Stimulated activated CD4-positive, alpha-beta T cell treated with anti-CD3 and anti-CD28 coated beads, TNF-alpha, amount 100 ng/mL, for 48 hours (primary cell): ENCODE data around the gene RPL37.
"Not testable (repeated sequence)": the region's sequence is repeated elsewhere in the genome, so short reads cannot be mapped to it uniquely, and the experiment has no call there.

ENCODE experiments used
- DNase-seq, 3 donors: peaks; one replicate each; pipeline ENCODE4 v3.0.0-alpha.2; 2020; ENCODE audit warnings: low read depth in 3 of 3

The RPL37 gene

DNA sequence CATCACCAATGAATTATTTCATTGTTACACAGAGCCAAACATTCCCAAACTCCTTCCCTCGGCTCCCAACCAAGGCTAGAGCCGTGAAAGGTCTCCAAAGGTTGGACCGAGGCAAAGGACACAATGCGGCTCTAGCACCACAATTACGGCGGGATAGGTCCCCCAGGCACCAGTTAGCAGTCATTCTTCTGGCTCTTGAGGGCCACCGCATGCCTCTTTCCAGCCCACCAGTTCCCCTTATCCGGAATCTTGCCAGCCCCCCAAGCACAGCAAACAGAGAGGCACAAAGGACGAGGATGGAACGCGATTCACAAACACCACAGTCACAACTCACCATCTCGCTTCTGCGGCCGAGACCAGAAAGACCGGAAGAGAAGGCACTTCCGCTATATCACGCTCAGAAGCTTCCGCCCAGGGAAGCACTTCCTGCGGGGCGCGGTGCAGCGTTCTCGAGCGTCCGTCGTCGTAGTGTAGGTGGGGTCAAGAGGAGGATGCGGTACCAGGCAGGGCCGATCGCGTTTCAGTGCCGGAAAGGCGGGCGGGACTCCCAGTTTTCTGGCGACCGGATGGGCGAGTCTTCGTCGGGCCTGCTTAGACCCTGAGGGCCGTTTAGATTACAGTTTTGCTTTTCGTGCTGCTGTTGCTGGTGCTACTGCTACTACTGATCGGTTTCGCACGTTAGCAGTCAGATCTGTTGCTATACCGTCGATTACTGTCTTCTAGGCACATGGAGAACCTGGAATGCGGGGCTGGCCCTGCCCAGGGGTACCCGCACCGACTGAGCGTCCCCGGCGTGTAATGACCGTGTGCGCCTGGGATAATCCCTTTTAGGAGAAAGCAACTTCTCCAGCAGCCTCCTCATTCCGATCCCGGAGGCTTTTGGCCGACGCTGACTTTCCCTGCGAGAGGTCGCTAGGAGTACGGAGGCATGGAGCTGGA lies at the start of gene RPL37:
Gene RPL37 (minus strand): TSS at position 374 of the 939 bp plus-strand sequence. CDS start 37 bp downstream, at position 337.
- DNase-seq: peak; percentile 85 to 92 (median 87)

DNA sequence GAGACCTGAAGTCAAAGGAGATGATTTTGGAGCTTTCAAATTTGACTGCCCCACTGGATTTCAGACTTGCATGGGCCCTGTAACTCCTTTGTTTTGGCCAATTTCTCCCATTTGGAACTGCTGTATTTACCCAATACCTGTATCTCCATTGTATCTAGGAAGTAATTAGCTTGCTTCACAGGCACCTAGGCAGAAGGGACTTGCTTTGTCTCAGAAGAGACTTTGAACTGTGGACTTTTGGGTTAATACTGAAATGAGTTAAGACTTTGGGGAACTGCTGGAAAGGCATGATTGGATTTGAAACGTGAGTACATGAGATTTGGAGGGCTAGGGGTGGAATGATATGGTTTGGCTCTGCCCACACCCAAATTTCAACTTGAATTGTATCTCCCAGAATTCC lies 48.0 kb upstream of the RPL37 start:
- not testable (repeated sequence) for DNase-seq

DNA sequence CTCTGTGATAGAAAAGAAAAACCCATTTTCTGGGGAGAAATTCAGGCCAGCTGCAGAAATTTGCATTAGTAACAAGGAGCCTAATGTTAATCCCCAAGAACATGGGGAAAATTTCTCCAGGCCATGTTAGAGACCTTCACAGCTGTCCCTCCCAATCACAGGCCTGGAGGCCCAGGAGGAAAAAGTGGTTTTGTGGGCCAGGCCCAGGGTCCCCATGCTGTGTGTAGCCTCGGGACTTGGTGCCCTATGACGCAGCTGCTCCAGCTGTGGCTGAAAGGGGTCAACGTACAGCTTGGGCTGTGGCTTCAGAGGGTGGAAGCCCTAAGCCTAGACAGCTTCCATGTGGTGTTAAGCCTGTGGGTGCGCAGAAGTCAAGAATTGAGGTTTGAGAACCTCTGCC lies 47.3 kb upstream of the RPL37 start:
- no peak for DNase-seq

DNA sequence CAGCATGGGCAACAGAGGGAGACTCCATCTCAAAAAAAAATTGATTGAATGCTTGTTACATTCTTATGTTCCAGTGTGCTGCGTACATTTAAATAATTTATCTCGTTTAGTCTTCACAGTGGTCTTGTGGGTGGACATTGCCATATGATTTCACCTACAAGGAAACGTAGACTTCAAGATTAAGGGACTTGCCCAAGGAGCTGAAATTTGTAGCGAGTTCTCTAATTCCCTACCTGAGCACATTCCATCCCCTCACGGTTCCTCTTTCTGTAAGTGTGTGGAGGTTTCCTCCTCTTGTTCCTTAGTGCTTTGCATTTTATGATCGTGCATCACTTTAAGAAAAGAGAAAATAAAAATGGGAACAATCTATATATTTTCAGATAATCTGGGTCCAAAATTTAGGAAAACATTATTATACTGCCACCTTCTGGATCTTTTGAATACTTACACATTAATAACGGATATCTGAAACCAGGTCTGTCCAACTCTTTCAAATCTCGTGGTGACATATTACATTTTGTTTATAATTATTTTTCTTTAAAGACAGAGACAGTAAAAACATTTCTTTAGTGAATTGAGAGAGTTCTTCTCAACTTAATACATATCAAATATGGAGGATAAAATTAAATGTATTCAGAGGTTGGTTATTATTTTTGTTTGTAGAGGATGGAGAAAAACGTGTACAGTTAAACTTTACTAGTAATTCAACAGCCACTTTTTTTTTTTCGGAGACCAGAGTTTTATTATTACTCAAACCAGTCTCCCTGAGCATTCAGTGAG lies 44.3 kb upstream of the RPL37 start:
- no peak for DNase-seq

DNA sequence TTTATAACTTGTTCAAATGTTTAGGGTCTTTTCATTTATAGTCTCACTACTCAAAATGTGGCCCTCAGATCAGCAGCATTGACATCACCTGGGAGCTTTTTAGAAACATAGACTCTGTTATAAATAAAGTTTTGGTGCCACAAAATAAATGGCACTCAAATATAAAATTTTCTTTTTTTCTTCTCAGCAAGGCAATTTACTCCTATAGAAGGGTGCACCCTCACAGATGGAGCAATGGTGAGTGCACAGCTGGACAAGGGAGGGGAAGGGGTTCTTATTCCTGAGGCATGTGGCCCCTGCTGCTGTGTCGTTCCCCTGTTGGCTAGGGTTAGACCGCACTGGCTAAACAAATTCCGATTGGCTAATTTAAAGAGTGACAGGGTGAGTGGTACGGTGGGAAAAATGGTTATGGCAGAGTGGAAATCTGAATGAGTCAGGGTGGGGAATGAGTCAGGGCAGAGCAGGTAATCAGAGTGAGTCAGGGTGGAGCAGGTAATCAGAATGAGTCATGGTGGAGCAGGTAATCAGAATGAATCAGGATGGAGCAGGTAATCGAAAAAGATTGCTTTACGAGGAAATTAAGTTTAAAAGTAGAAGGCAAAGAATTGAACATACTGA lies 42.5 kb upstream of the RPL37 start:
- peak in 2 of 3 donors; percentile 1 to 4 for DNase-seq

DNA sequence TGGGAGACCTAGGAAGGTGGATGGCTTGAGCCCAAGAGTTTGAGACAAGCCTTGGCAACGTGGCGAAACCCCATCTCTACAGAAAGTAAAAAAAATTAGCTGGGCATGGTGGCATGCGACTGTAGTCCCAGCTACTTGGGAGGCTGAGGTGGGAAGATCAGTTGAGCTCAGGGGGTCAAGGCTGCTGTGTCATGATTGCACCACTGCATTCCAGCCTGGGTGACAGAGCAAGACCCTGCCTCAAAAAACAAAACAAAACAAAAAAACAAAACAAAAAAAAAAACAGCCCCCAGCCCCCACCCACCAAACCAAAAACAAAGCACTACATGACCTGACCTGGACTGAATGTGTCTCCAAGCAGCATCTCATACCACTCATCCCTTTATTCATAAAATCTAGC lies 40.9 kb upstream of the RPL37 start:
- DNase-seq: no peak

DNA sequence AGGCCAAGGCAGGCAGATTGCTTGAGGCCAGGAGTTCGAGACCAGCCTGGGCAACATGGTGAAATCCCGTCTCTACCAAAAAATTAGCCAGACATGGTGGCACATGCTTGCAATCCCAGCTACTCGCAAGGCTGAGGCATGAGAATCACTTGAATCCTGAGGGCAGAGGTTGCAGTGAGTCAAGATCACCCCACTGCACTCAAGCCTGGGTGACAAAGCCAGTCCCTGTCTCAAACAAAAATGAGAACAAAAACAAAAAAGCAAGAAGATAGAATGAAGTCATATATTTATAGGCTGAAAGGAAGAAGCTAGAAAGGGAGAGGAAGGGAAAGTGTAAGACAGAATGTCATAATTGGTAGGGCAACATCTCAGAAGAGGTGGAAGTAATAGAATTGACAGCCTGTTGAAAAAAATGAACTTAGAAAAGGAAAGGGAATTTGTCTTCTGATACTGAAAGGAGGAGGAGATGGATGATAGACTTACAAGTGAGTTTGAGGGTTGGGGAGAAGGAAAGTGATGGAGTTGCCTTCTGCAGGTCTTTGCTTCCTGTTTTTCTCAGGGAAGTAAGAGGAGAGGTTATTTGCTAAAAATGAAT lies 38.4 kb upstream of the RPL37 start:
- DNase-seq: no peak

DNA sequence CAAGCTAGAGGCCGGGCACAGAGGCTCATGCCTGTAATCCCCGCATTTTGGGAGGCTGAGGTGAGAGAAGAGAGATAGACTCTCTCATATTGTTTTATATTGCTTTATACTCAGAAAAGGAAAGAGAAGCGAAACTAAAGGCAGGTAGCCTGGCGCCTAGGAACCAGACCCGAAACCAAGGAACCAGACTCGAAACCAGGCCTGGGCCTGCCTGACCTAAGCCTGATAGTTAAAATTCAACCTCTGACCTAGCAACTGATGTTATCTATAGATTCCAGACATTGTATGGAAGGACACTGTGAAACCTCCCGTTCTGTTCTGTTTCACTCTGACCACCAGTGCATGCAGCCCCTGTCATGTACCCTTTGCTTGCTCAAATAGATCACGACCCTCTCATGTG lies 37.2 kb upstream of the RPL37 start:
- not testable (repeated sequence) for DNase-seq

DNA sequence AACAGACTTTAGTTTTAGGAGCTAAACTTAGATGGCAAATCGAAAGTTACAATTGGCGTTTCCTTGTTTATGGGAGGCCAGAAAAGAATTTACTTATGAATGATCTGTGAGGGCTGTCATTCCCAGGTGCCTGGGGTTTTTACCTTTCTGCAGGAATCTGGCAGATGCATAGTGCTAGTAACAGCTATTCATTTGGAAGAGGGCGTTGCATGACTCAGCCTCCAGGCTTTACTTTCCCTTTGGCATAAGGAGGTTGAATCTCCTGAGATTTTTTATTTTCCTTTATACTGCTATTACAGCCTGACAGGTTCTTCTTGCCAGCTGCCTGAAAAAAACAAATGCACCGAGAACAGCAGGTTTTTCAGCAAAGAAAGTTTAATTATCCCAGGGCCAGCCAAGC lies 36.2 kb upstream of the RPL37 start:
- no peak for DNase-seq

DNA sequence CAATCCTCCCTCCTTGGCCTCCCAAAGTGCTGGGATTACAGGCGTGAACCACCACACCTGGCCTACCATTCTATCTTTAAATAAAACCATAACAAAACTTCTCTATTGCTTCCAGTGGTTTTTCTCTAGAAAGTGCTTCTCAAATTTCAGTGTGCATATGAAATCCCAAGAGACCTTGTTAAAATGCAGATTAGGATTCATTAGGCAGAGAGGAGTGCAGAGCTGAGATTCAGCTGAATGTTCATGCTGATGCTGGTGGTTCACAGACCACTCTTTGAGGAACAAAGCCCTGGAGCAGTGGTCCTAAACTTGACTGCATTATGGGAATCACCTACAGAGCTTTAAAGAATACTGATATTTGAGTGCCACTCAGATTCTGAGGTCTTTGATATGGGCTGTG lies 34.4 kb upstream of the RPL37 start:
- no peak for DNase-seq

DNA sequence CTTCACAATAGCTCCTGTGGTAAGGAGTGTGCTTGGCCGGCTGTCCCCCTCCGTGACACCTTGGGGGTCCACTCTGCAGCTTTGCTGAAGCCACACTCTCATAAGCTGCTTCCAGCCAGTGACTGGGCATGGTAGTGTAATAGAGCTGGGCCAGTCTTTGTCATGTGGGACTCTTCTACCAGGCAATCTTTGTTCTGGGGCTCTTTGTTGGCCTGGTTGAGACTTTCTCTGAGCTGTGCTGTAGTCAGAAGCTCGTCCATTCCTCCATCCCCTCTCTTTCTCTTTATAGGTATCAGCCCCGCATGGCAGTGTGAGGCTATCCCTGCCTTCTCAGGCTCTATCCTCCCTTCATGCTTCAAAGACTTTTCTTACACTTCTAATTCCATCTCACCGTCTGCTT lies 31.8 kb upstream of the RPL37 start:
- DNase-seq: no peak

DNA sequence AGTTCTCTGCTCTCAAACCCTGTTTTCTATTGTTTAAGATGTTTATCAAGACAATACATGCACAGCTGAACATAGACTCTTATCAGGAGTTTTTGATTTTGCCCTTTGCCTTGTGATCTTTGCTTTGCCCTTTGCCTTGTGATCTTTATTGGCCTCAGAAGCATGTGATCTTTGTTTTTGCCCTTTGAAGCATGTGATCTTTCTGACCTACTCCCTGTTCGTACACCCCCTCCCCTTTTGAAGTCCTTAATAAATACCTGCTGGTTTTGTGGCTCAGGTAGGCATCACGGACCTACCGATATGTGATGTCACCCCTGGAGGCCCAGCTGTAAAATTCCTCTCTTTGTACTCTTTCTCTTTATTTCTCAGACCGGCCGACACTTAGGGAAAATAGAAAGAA lies 30.0 kb upstream of the RPL37 start:
- not testable (repeated sequence) for DNase-seq

DNA sequence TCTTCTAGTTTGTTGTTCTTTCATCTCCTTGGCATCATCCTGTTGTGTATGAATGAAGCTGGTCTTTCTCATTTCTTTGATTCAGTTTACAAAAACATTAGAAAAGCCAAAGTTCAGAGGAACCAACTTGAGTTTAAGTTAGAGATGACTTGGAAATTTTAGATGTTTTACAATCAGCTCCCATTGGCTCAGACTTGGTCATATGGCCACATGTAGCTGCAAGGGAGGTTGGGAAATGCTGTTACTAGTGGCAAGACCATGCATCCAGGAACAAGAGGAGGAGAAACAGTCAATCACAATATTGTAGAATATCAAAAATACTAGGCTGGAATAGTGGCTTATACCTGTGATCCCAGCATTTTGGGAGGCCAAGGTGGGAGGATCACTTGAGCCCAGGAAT lies 25.7 kb upstream of the RPL37 start:
- no peak for DNase-seq

DNA sequence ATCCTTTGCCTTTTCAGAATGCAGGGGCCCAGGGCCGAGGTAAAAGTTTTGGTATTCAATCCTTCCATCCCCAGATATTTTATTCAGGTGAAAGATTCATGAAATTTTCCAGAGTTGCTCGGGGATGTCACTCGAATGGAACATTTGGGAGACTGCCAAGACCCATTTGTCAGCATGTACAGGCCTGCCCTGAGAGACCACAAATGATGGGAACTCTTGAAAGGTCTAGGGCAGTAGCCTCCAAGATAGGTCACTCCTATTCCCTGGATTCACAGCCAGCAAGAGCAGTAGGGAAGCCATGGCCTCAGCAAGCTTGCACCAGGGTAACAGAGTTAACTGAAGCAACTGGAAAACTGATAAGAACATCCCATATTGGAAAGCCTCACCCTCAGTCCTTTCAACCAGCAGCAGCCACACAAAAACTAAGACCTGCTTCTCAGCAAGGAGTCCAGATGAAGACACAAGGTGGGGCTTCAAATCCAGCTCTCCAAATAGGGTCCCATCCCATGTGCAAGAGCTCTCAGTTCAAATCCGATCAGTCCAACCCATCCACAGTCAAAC lies 18.7 kb upstream of the RPL37 start:
- DNase-seq: no peak

DNA sequence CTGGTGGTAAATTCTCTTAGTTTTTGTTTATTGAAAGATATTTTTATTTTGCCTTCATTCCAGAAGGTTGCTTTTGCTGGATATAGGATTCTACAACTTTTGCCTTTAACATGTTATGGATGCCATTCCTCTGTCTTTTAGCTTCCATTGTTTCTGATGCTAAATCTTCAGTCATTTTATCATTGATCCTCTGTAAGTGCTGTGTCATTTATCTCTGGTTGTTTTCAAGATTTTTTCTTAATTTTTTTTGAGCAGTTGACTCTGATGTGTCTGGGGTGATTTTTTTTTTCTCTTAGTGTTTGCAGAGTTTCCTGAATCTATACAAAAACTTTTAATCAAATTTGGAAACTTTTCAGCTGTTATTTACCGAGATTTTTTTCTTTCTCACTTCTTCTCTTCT lies 12.5 kb upstream of the RPL37 start:
- DNase-seq: no peak

DNA sequence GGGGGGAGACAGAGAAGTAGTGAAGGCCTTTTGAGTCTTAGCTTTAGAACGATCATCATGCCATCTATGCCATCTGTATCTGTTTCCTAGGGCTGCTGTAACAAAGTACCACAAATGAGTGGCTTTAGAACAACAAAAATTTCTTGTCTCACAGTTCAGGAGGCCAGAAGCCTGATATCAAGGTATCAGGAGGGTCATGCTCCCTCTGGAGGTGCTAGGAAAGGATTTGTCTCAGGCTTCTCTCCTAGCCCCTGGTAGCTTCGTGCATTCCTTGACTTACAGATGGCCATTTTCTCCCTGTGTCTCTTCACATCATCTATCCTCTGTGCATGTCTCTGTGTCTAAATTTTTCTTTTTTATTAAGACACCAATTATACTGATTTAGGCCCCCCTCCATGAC lies 11.3 kb upstream of the RPL37 start:
- no peak for DNase-seq

DNA sequence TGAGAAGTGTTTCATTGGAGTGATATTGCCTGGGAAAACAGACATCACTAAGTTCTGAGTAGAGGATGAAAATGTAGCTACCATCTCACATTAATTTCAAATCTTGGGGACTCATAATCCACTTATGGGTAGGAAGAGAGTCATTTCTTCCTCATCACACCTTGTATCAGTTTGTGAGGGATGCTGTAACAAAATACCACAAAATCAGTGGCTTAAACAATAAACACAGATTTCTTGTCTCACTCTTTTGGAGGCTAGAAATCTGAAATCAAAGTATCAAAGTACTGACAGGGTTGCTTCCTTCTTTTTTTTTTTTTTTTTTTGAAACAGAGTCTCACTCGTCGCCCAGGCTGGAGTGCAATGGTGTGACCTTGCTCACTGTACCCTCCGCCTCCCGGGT lies 9.5 kb upstream of the RPL37 start:
- no peak for DNase-seq

DNA sequence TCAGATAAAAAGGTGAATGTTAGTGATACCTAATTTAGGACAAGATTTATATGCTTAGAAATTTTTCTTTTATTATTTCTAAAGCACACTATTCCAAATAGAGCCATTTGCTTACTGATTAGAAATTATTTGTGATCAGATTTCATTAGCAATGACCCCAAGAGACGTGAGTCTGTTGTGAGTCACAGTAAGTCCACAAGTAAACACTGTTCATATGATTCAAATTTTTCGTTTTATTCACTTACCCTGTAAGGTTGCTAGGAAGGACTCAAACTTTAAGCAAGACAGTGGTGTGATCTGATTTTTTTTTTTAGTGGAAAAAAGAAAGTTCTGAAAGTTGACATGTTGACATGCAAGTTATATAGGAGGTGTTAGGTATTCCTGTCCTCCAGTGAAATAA lies 7.3 kb upstream of the RPL37 start:
- no peak for DNase-seq

DNA sequence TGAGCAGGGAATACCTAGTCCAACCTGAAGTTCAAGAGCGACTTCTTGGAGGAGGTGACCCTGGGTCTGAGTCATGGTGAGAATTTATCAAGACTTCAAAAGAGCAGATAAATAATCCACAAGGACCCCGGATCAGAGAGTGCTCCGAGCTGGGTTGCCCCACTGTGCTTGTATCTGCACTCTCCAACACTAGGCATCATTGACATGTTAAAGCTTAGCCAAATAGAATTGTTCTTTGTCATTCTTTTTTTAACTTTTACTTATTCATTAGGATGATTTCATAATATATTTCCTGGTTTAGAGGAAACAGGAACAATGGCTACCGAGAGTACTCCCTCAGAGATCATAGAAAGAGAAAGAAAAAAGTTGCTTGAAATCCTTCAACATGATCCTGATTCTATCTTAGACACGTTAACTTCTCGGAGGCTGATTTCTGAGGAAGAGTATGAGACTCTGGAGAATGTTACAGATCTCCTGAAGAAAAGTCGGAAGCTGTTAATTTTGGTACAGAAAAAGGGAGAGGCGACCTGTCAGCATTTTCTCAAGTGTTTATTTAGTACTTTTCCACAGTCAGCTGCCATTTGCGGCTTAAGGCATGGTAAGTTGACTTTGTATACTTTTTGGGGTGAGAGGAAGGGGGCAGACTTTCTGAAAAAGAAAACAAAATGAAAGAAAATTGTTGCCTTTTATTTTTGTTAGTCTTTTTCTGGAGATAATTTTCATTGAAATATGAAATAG lies 6.2 kb upstream of the RPL37 start, which contains the start of gene CARD6:
Gene CARD6 (plus strand): TSS at position 300 of the 738 bp plus-strand sequence. CDS start 16 bp downstream, at position 316.
- no peak for DNase-seq

DNA sequence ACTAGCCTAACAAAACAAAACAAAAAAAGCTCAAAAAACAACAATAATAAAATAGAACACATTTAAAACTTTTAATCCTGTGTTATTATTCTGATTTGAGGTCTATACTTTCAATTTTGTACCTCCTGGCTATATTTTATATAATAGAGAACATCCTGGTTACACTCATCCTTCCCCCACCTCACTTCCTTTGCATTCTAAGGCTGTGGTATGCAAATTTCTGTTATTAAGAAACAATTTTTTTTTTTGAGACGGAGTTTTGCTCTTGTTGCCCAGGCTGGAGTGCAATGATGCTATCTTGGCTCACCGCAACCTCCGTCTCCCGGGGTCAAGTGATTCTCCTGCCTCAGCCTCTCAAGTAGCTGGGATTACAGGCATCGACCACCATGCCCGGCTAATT lies 3.1 kb upstream of the RPL37 start:
- no peak for DNase-seq

DNA sequence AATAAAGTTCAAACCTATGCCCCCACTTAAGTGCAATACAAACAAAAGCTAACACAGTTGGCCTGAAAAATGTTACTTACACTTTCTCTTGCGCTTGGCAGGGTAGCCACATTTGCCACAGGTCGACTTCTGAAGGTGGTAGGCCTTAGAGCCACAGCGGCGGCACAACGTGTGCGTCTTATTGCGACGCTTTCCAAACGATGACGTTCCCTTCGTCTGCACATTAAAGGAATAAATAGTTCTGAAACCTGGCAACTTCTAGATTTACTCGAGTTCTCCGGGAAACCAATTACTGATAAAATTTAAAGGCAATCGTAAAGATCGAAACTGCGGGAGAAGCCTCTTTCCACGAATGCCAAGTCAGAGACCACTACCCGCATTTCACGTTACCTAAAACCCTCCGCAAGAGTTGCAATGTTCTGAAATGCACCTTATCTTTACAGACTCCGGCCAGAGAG lies 602 bp downstream of the RPL37 start:
- no peak for DNase-seq
